PC-9 (cell line): Measurements from ENCODE around the gene SNORC.

Source experiments
- CTCF ChIP-seq: fragments of 200-600 bp; sonication (generic); conservative IDR thresholded peaks from 2 replicates; pipeline ENCODE4 v1.6.1; 2017; ENCODE audit warnings: mixed run types, antibody characterized with exemption, mild to moderate bottlenecking, moderate library complexity
- EZH2 ChIP-seq: fragments of 200-600 bp; sonication (generic); IDR thresholded peaks from 2 replicates; pipeline ENCODE4 v1.8.0; 2017; ENCODE audit warnings: antibody characterized with exemption, low read depth

GRCh38 chr2:232896720-232897597 is 26.9 kb downstream of the SNORC start:
- TF ChIP-seq CTCF, result no peak
- TF ChIP-seq EZH2, result no peak
